Body of pancreas (tissue), 4 donors: ENCODE measurements around the gene ABCC6. TPM values are rescaled to one million over a fixed set of nuclear protein-coding genes. Genes with fewer than 3 reads are reported as not detected.
"Not testable (repeated sequence)": the region's sequence is repeated elsewhere in the genome, so short reads cannot be mapped to it uniquely, and the experiment has no call there.

Experiments used
- ATAC-seq: fragments of 150-250 bp; one replicate; pipeline ENCODE4 v1.9.1; 2016
- DNase-seq, 4 donors: peaks; one replicate each; pipeline ENCODE4 v3.0.0-alpha.2; 2019
- H3K27ac ChIP-seq, 4 donors: fragments of 200-600 bp; sonication (generic); 1 replicate in 3 of 4; 2 replicates in 1 of 4; pipeline versions ENCODE4 v1.5.1 to v1.6.1; 2016 to 2019; ENCODE audit warnings: mild to moderate bottlenecking in 1 of 4, mixed read lengths in 1 of 4, moderate library complexity in 1 of 4
- H3K27me3 ChIP-seq, 2 donors: fragments of 200-600 bp; sonication (generic); one replicate each; pipeline ENCODE4 v1.6.0; 2016; ENCODE audit warnings: mild to moderate bottlenecking in 1 of 2
- H3K36me3 ChIP-seq, 2 donors: fragments of 200-600 bp; sonication (generic); replicated peaks in 1 of 2; 2 replicates each; pipeline ENCODE4 v1.5.1; 2016; ENCODE audit warnings: low read depth in 2 of 2; ENCODE audit not compliant: insufficient read depth in 1 of 2
- H3K4me1 ChIP-seq: fragments of 200-600 bp; sonication (generic); one replicate; pipeline ENCODE4 v1.6.0; 2016
- H3K4me3 ChIP-seq, 2 donors: fragments of 200-600 bp; sonication (generic); 1 replicate in 1 of 2; 2 replicates in 1 of 2; pipeline ENCODE4 v1.5.1; 2016 to 2019
- H3K9me3 ChIP-seq, 3 donors: fragments of 200-600 bp; sonication (generic); 1 replicate in 2 of 3; 2 replicates in 1 of 3; pipeline ENCODE4 v1.5.1; 2016
- CTCF ChIP-seq, 7 experiments: fragments of 450-650 bp in 4 of 7; fragments of 200-600 bp in 3 of 7; sonication (generic) in 3 of 7; IDR thresholded peaks; one replicate each; pipeline ENCODE4 v1.5.1; 2016 to 2019; ENCODE audit warnings: antibody characterized with exemption in 7 of 7
- WGBS, 2 donors: methylation state at CpG; one replicate each; pipeline ENCODE4 v1.1.5; 2017; 5-methylcytosine and 5-hydroxymethylcytosine counted together
- intact Hi-C: fragments of 100-400 bp; cut with DNase I; formaldehyde crosslinking; loops from one replicate; pipeline ENCODE4 v1.15.1; 2023
- total RNA-seq, 2 donors: library from RNA; depleted of rRNA; stranded (reverse); fragments of >200 nt; gene quantifications; one replicate each; pipeline ENCODE4 v1.1.0, GENCODE V29; 2016

ABCC6 gene
- total RNA-seq, 2 donors from 2014 or later: 19.4 to 45.1 TPM

GRCh38 chr16:16257301-16257923 is 34.1 kb upstream of the ABCC6 start:
- ATAC-seq: not testable (repeated sequence)

GRCh38 chr16:16252377-16252776 is 29.1 kb upstream of the ABCC6 start:
- H3K4me3 ChIP-seq, DNase-seq, H3K36me3 ChIP-seq, H3K9me3 ChIP-seq, H3K4me1 ChIP-seq, intact Hi-C loops, H3K27me3 ChIP-seq: not testable (repeated sequence)
- WGBS, 2 donors: no CpG with 5 or more reads among the region's 5 CpGs
- ATAC-seq: peak; percentile 86
- peak overlapping the region in 2 of 4 donors; percentile 32 to 58 for H3K27ac ChIP-seq

More at GRCh38 chr16:16257301-16257923, 34.1 kb upstream of the ABCC6 start:
- H3K27ac ChIP-seq, H3K36me3 ChIP-seq, H3K4me3 ChIP-seq, H3K4me1 ChIP-seq, H3K27me3 ChIP-seq, intact Hi-C loops, H3K9me3 ChIP-seq: not testable (repeated sequence)
- peak in 3 of 4 donors; percentile 19 to 46 (median 27) for DNase-seq
- WGBS, 2 donors: 8 to 42% methylated on average over 2 of the region's 2 CpGs
- TF ChIP-seq CTCF (IDR thresholded peaks at IDR 0.05): peak in 2 of 7 experiments; percentile 14 to 21

GRCh38 chr16:16249621-16250330 is 26.5 kb upstream of the ABCC6 start:
- DNase-seq, H3K4me3 ChIP-seq, intact Hi-C loops, H3K9me3 ChIP-seq, H3K36me3 ChIP-seq, H3K4me1 ChIP-seq, H3K27me3 ChIP-seq: not testable (repeated sequence)
- 25 to 44% methylated on average over 2 to 3 of the region's 7 CpGs for WGBS, 2 donors
- peak overlapping the region in 1 of 4 donors; percentile 65 for H3K27ac ChIP-seq
- peak; percentile 54 for ATAC-seq

- WGBS, 2 donors: no CpG with 5 or more reads among the region's 3 CpGs
- DNase-seq, H3K36me3 ChIP-seq, H3K27ac ChIP-seq, ATAC-seq, H3K4me3 ChIP-seq, H3K27me3 ChIP-seq, H3K9me3 ChIP-seq, intact Hi-C loops, H3K4me1 ChIP-seq: not testable (repeated sequence)
Observed at GRCh38 chr16:16247439-16247838, 24.1 kb upstream of the ABCC6 start.

- H3K9me3 ChIP-seq, H3K27ac ChIP-seq, DNase-seq, H3K4me1 ChIP-seq, ATAC-seq, H3K4me3 ChIP-seq, H3K36me3 ChIP-seq, intact Hi-C loops, H3K27me3 ChIP-seq: not testable (repeated sequence)
- WGBS, 2 donors: 30% methylated on average over 2 of the region's 8 CpGs; no CpG with 5 or more reads in 1 of the 2 donors
Observed at GRCh38 chr16:16246578-16247262, 23.4 kb upstream of the ABCC6 start.

- not testable (repeated sequence) for H3K4me1 ChIP-seq
Observed at GRCh38 chr16:16243886-16244285, 20.6 kb upstream of the ABCC6 start.

GRCh38 chr16:16240667-16241066 is 17.4 kb upstream of the ABCC6 start:
- ATAC-seq, H3K27me3 ChIP-seq: not testable (repeated sequence)
- 60% methylated on average over 2 of the region's 4 CpGs; no CpG with 5 or more reads in 1 of the 2 donors for WGBS, 2 donors

More at GRCh38 chr16:16243886-16244285, 20.6 kb upstream of the ABCC6 start:
- H3K9me3 ChIP-seq, H3K36me3 ChIP-seq, DNase-seq, ATAC-seq, H3K27me3 ChIP-seq, H3K27ac ChIP-seq, intact Hi-C loops, H3K4me3 ChIP-seq: not testable (repeated sequence)
- WGBS, 2 donors: 93% methylated on average over 11 of the region's 11 CpGs

GRCh38 chr16:16237738-16238137 is 14.4 kb upstream of the ABCC6 start:
- H3K9me3 ChIP-seq, intact Hi-C loops, H3K27ac ChIP-seq, H3K4me3 ChIP-seq, H3K27me3 ChIP-seq, ATAC-seq, DNase-seq, H3K36me3 ChIP-seq: not testable (repeated sequence)
- 71 to 77% methylated on average over 5 of the region's 5 CpGs for WGBS, 2 donors
- peaks cover 11% of the 10 kb centered on the region for H3K4me1 ChIP-seq

More at GRCh38 chr16:16240667-16241066, 17.4 kb upstream of the ABCC6 start:
- H3K4me3 ChIP-seq, H3K27ac ChIP-seq, H3K4me1 ChIP-seq, DNase-seq, H3K36me3 ChIP-seq, H3K9me3 ChIP-seq, intact Hi-C loops: not testable (repeated sequence)

- H3K9me3 ChIP-seq, H3K36me3 ChIP-seq, DNase-seq, intact Hi-C loops, H3K27me3 ChIP-seq, ATAC-seq, H3K4me3 ChIP-seq: not testable (repeated sequence)
- WGBS, 2 donors: 35 to 65% methylated on average over 2 to 6 of the region's 6 CpGs
- peak overlapping the region in 2 of 4 donors; percentile 26 to 47 for H3K27ac ChIP-seq
- H3K4me1 ChIP-seq: peaks cover 11% of the 10 kb centered on the region
Observed at GRCh38 chr16:16237071-16237470, 13.8 kb upstream of the ABCC6 start.

GRCh38 chr16:16232692-16233061 is 9.4 kb upstream of the ABCC6 start:
- DNase-seq, intact Hi-C loops: not testable (repeated sequence)
- no CpG with 5 or more reads among the region's 39 CpGs for WGBS, 2 donors

More at GRCh38 chr16:16232692-16233061, 9.4 kb upstream of the ABCC6 start:
- not testable (repeated sequence) for H3K36me3 ChIP-seq, H3K27me3 ChIP-seq, H3K4me3 ChIP-seq, H3K27ac ChIP-seq, H3K9me3 ChIP-seq
- peak; percentile 58 for ATAC-seq
- peaks cover 11% of the 10 kb centered on the region for H3K4me1 ChIP-seq
